OCI-LY3 (cell line): Measurements from ENCODE around the gene MCOLN2.

ENCODE experiments used
- CTCF ChIP-seq: fragments of 200-600, 300-600 bp; sonication (generic); IDR thresholded peaks from 2 replicates; pipeline ENCODE4 v1.5.1; 2014; ENCODE audit warnings: antibody characterized with exemption, low read length, low read depth
- EZH2phosphoT487 ChIP-seq: fragments of 200-600 bp; shearing (Covaris generic); IDR thresholded peaks from 2 replicates; pipeline ENCODE4 v1.6.1; 2018; ENCODE audit warnings: antibody characterized with exemption, mixed run types, low read depth

- TF ChIP-seq CTCF: no peak
- no peak for TF ChIP-seq EZH2phosphoT487
These were observed 55.1 kb downstream of the MCOLN2 start for GRCh38 chr1:84941843-84942242.
